Body of pancreas (tissue), 4 donors: ENCODE results near the gene TFPI.

ENCODE experiments used
- POLR2A ChIP-seq, 3 donors: fragments of 450-650 bp; IDR thresholded peaks; one replicate each; pipeline ENCODE4 v1.6.1; 2016; ENCODE audit warnings: antibody characterized with exemption in 3 of 3, mild to moderate bottlenecking in 2 of 3
- TF ChIP-seq, protein P1 (sequence below), 7 experiments: fragments of 450-650 bp in 4 of 7; fragments of 200-600 bp in 3 of 7; sonication (generic) in 3 of 7; IDR thresholded peaks; one replicate each; pipeline ENCODE4 v1.5.1; 2016 to 2019; ENCODE audit warnings: antibody characterized with exemption in 7 of 7

DNA sequence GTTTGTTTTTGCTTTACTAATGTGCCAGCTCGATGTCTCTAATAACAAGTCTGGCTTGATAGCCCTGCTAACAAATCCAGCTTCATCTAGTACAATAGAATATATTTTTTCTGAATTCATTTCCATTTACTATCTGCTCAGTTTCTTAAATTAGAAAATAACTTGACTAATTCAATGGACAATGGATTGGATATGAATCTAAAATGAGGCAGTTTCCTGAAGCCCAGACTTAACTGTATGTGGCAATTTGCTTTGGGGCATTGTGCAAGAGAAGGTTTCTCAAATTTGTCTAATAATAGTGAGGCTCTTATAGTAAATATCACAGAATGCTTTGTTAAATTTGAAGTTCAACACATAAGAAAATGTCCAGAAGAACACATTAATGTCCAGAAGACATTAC lies 132.0 kb downstream of the TFPI start:
- TF ChIP-seq, protein P1, sequence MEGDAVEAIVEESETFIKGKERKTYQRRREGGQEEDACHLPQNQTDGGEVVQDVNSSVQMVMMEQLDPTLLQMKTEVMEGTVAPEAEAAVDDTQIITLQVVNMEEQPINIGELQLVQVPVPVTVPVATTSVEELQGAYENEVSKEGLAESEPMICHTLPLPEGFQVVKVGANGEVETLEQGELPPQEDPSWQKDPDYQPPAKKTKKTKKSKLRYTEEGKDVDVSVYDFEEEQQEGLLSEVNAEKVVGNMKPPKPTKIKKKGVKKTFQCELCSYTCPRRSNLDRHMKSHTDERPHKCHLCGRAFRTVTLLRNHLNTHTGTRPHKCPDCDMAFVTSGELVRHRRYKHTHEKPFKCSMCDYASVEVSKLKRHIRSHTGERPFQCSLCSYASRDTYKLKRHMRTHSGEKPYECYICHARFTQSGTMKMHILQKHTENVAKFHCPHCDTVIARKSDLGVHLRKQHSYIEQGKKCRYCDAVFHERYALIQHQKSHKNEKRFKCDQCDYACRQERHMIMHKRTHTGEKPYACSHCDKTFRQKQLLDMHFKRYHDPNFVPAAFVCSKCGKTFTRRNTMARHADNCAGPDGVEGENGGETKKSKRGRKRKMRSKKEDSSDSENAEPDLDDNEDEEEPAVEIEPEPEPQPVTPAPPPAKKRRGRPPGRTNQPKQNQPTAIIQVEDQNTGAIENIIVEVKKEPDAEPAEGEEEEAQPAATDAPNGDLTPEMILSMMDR (IDR thresholded peaks at IDR 0.05): no peak
- no peak for TF ChIP-seq POLR2A (IDR thresholded peaks at IDR 0.05)
